A673 (cell line): Measurements from ENCODE around the gene MS4A3.

ENCODE experiments used
- EZH2 ChIP-seq: fragments of 200-600 bp; sonication (generic); IDR thresholded peaks from 2 replicates; pipeline ENCODE4 v1.6.1; 2017; ENCODE audit warnings: borderline replicate concordance, low read depth, mild to moderate bottlenecking, mixed read lengths, antibody characterized with exemption, low read length; ENCODE audit not compliant: poor library complexity, severe bottlenecking
- TF ChIP-seq, protein P1 (sequence below): fragments of 300-800, 200-600 bp; sonication (generic); conservative IDR thresholded peaks from 2 replicates; pipeline ENCODE4 v1.5.1; 2017; ENCODE audit warnings: low read depth, mild to moderate bottlenecking, antibody characterized with exemption, low read length, moderate library complexity, mixed read lengths

GRCh38 chr11:60069450-60069849 lies 13.0 kb downstream of the MS4A3 start:
- TF ChIP-seq, protein P1, sequence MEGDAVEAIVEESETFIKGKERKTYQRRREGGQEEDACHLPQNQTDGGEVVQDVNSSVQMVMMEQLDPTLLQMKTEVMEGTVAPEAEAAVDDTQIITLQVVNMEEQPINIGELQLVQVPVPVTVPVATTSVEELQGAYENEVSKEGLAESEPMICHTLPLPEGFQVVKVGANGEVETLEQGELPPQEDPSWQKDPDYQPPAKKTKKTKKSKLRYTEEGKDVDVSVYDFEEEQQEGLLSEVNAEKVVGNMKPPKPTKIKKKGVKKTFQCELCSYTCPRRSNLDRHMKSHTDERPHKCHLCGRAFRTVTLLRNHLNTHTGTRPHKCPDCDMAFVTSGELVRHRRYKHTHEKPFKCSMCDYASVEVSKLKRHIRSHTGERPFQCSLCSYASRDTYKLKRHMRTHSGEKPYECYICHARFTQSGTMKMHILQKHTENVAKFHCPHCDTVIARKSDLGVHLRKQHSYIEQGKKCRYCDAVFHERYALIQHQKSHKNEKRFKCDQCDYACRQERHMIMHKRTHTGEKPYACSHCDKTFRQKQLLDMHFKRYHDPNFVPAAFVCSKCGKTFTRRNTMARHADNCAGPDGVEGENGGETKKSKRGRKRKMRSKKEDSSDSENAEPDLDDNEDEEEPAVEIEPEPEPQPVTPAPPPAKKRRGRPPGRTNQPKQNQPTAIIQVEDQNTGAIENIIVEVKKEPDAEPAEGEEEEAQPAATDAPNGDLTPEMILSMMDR = no peak
- no peak for TF ChIP-seq EZH2
